Stomach smooth muscle (tissue), 2 donors: ENCODE measurements around the gene KCNT2.

Source experiments
- H3K27ac ChIP-seq: one replicate; pipeline ENCODE4 v1.7.0; 2013; ENCODE audit warnings: mild to moderate bottlenecking, low read length, inconsistent platforms
- H3K27me3 ChIP-seq, 2 donors: one replicate each; pipeline ENCODE4 v1.7.0; 2013; ENCODE audit warnings: low read length in 2 of 2; ENCODE audit not compliant: insufficient read depth in 2 of 2, control insufficient read depth in 1 of 2
- H3K36me3 ChIP-seq, 2 donors: one replicate each; pipeline ENCODE4 v1.7.0; 2013; ENCODE audit warnings: low read length in 2 of 2; ENCODE audit not compliant: control insufficient read depth in 2 of 2, insufficient read depth in 2 of 2
- H3K4me1 ChIP-seq: one replicate; pipeline ENCODE4 v1.7.0; 2013; ENCODE audit warnings: low read length; ENCODE audit not compliant: control insufficient read depth, insufficient read depth
- H3K4me3 ChIP-seq, 2 donors: one replicate each; pipeline ENCODE4 v1.7.0; 2013; ENCODE audit warnings: low read length in 2 of 2
- H3K9ac ChIP-seq, 2 donors: one replicate each; pipeline ENCODE4 v1.7.0; 2013; ENCODE audit warnings: low read length in 2 of 2, mild to moderate bottlenecking in 1 of 2
- H3K9me3 ChIP-seq, 2 donors: one replicate each; pipeline ENCODE4 v1.7.0; 2013; ENCODE audit warnings: low read length in 2 of 2; ENCODE audit not compliant: control insufficient read depth in 2 of 2
- donor health status: healthy.
- donor health status: Pancreatic carcinoma.

KCNT2 gene

GRCh38 chr1:196401452-196401833 is 206.8 kb downstream of the KCNT2 start:
- Histone ChIP-seq H3K4me1 (no peaks in the 10 kb centered on the region), H3K27me3 (no peaks in the 10 kb centered on the region), H3K36me3 (no peaks in the 10 kb centered on the region), H3K4me3 (no peak overlapping the region), H3K27ac (no peak overlapping the region), H3K9ac (no peak overlapping the region), H3K9me3 (no peaks in the 10 kb centered on the region)

- no peaks in the 10 kb centered on the region for H3K4me1 ChIP-seq
- H3K27ac ChIP-seq = no peak overlapping the region
- no peak overlapping the region for H3K9ac ChIP-seq
Observed at GRCh38 chr1:196400478-196401451, 207.5 kb downstream of the KCNT2 start.

GRCh38 chr1:196399713-196400112 is 208.5 kb downstream of the KCNT2 start:
- Histone ChIP-seq H3K27ac (no peak overlapping the region), H3K36me3 (no peaks in the 10 kb centered on the region), H3K4me1 (no peaks in the 10 kb centered on the region), H3K9me3 (no peaks in the 10 kb centered on the region), H3K9ac (no peak overlapping the region), H3K27me3 (no peaks in the 10 kb centered on the region), H3K4me3 (no peak overlapping the region)

More at GRCh38 chr1:196400478-196401451, 207.5 kb downstream of the KCNT2 start:
- Histone ChIP-seq H3K27me3 (no peaks in the 10 kb centered on the region), H3K36me3 (no peaks in the 10 kb centered on the region), H3K9me3 (no peaks in the 10 kb centered on the region), H3K4me3 (peak overlapping the region in 1 of 2 donors; percentile 36)

GRCh38 chr1:196393742-196394141 is 214.5 kb downstream of the KCNT2 start:
- H3K4me1 ChIP-seq = no peaks in the 10 kb centered on the region
- H3K27ac ChIP-seq = no peak overlapping the region
- H3K36me3 ChIP-seq = no peaks in the 10 kb centered on the region
- H3K27me3 ChIP-seq = no peaks in the 10 kb centered on the region
- H3K4me3 ChIP-seq = no peak overlapping the region
- no peak overlapping the region for H3K9ac ChIP-seq
- no peaks in the 10 kb centered on the region for H3K9me3 ChIP-seq

DNA sequence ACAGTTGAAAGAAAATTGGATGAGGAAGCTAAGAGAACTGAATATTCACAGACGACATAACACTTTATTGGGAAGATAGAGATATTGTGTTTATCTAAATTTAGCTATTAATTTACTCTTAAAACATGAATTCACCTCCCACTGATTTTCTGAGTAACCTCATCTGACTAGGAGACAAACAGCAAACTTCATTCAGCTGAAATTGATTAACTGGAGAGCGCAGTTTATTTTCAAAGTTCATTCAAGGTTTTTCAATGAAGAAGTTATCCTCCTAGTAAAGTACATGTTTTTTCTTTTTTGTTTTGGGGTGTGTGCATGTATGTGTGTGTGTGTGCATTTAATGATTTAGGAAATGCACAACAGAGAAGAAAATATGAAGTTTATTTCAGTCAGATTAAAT is 215.0 kb downstream of the KCNT2 start:
- Histone ChIP-seq H3K36me3 (no peaks in the 10 kb centered on the region), H3K27ac (no peak overlapping the region), H3K4me1 (no peaks in the 10 kb centered on the region), H3K4me3 (no peak overlapping the region), H3K27me3 (no peaks in the 10 kb centered on the region), H3K9ac (no peak overlapping the region), H3K9me3 (no peaks in the 10 kb centered on the region)

GRCh38 chr1:196387766-196388165 is 220.5 kb downstream of the KCNT2 start:
- H3K9ac ChIP-seq = no peak overlapping the region
- H3K4me3 ChIP-seq = no peak overlapping the region
- H3K27me3 ChIP-seq = no peaks in the 10 kb centered on the region
- no peak overlapping the region for H3K27ac ChIP-seq
- no peaks in the 10 kb centered on the region for H3K9me3 ChIP-seq
- no peaks in the 10 kb centered on the region for H3K4me1 ChIP-seq
- no peaks in the 10 kb centered on the region for H3K36me3 ChIP-seq

DNA sequence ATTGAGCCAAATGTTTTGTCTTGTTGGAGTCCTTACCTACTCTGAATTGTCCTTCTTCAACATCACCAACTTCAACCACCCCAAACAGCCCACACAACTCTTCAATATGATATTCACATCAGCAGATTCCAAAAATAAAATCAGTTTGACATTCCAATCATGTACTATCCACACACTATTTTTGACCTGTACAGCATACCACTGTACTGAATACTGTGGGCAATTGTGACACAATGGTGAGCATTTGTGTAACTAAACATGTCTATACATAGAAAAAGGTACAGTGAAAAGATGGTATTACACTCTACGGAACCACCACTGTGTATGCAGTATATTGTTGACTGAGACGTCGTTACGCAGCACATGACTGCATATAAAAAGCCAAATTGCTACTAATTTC is 223.1 kb downstream of the KCNT2 start:
- H3K4me1 ChIP-seq = no peaks in the 10 kb centered on the region
- no peaks in the 10 kb centered on the region for H3K9me3 ChIP-seq
- H3K36me3 ChIP-seq = no peaks in the 10 kb centered on the region
- no peak overlapping the region for H3K4me3 ChIP-seq
- H3K27ac ChIP-seq = no peak overlapping the region
- H3K9ac ChIP-seq = no peak overlapping the region
- H3K27me3 ChIP-seq = no peaks in the 10 kb centered on the region

DNA sequence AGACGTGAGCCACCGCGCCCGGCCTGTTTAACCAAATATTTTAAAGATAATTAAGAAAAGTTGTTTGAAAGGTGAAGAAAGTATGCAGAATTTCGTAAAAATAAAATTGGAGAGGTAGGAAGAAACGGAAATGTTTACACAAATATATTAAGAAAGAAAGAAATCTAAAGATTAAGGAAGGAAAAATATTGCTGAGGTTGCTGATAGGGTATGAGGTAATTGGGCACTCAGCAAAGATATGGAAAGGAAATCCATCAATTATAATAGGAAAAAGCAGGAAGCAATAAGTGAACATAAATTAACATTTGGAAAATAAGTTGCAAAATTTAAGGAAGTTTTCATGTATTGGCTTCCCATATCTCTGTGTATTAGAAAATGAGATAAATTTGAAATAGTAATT is 225.9 kb downstream of the KCNT2 start:
- Histone ChIP-seq H3K27ac (no peak overlapping the region), H3K9ac (no peak overlapping the region), H3K4me3 (no peak overlapping the region), H3K4me1 (no peaks in the 10 kb centered on the region), H3K27me3 (no peaks in the 10 kb centered on the region), H3K9me3 (no peaks in the 10 kb centered on the region), H3K36me3 (no peaks in the 10 kb centered on the region)

DNA sequence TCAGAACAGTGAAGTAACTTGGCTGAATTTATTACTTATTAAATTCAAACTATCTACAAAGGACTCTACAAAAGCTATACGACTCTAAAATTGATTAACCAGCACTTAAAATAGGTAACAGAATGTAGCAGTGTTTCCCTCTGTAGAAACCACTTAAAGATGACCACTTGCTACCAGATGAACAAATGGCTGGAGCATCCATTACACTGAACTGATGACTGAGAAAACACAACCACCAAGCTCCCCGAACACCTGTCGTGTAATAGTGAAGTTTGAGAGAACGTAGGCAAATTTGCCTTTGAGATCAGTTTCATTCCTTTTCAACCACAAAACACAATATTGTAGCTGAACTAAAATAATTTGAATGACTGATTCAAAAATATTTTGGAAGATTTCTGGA is 226.7 kb downstream of the KCNT2 start:
- Histone ChIP-seq H3K9ac (no peak overlapping the region), H3K4me3 (no peak overlapping the region), H3K36me3 (no peaks in the 10 kb centered on the region), H3K4me1 (no peaks in the 10 kb centered on the region), H3K9me3 (no peaks in the 10 kb centered on the region), H3K27me3 (no peaks in the 10 kb centered on the region), H3K27ac (no peak overlapping the region)

DNA sequence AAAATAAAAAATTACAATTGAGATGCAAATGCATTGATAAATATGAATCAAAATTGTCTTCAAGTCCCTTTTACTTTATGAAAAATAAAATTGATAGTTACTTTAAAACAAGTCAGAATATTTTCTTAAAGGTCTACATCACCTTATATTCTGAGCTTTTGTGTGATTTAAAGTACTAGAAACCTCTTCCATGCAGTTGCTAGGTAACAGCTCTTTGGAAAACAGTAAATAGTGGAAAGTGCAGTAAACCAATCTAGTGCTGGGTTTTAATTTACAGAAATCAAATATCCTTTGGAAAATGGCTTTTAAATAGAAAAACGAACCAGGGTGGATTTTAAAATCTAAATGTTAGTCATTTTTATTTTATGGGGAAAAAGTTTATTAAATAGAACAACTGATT is 227.9 kb downstream of the KCNT2 start:
- no peak overlapping the region for H3K4me3 ChIP-seq
- H3K9ac ChIP-seq = no peak overlapping the region
- no peak overlapping the region for H3K27ac ChIP-seq
- no peaks in the 10 kb centered on the region for H3K9me3 ChIP-seq
- no peaks in the 10 kb centered on the region for H3K4me1 ChIP-seq
- H3K27me3 ChIP-seq = no peaks in the 10 kb centered on the region
- H3K36me3 ChIP-seq = no peaks in the 10 kb centered on the region

GRCh38 chr1:196377811-196378210 is 230.4 kb downstream of the KCNT2 start:
- Histone ChIP-seq H3K36me3 (no peaks in the 10 kb centered on the region), H3K27ac (no peak overlapping the region), H3K4me3 (no peak overlapping the region), H3K9ac (no peak overlapping the region), H3K4me1 (no peaks in the 10 kb centered on the region), H3K9me3 (no peaks in the 10 kb centered on the region), H3K27me3 (no peaks in the 10 kb centered on the region)
